Gastroesophageal sphincter (tissue), 3 donors: ENCODE data around the gene PXDC1.

Experiments
- EP300 ChIP-seq: sonication (generic); formaldehyde crosslinking; IDR thresholded peaks from one replicate; pipeline ENCODE4 v1.6.1; 2017; ENCODE audit warnings: antibody characterized with exemption, mild to moderate bottlenecking
- POLR2A ChIP-seq, 2 donors: fragments of 450-650 bp; IDR thresholded peaks; one replicate each; pipeline ENCODE4 v1.6.1; 2017; ENCODE audit warnings: antibody characterized with exemption in 2 of 2, mild to moderate bottlenecking in 2 of 2, moderate library complexity in 1 of 2
- TF ChIP-seq, protein P1 (sequence below), 4 experiments: fragments of 200-600 bp in 2 of 4; fragments of 450-650 bp in 2 of 4; sonication (generic) in 1 of 4; IDR thresholded peaks; one replicate each; pipeline ENCODE4 v1.5.1; 2017 to 2019; ENCODE audit warnings: antibody characterized with exemption in 4 of 4, mild to moderate bottlenecking in 2 of 4, moderate library complexity in 2 of 4

- TF ChIP-seq, protein P1, sequence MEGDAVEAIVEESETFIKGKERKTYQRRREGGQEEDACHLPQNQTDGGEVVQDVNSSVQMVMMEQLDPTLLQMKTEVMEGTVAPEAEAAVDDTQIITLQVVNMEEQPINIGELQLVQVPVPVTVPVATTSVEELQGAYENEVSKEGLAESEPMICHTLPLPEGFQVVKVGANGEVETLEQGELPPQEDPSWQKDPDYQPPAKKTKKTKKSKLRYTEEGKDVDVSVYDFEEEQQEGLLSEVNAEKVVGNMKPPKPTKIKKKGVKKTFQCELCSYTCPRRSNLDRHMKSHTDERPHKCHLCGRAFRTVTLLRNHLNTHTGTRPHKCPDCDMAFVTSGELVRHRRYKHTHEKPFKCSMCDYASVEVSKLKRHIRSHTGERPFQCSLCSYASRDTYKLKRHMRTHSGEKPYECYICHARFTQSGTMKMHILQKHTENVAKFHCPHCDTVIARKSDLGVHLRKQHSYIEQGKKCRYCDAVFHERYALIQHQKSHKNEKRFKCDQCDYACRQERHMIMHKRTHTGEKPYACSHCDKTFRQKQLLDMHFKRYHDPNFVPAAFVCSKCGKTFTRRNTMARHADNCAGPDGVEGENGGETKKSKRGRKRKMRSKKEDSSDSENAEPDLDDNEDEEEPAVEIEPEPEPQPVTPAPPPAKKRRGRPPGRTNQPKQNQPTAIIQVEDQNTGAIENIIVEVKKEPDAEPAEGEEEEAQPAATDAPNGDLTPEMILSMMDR (IDR thresholded peaks at IDR 0.05), result no peak
- TF ChIP-seq POLR2A (IDR thresholded peaks at IDR 0.05) (no peak), EP300 (no peak)
Observed at GRCh38 chr6:3779574-3779849, 28.0 kb upstream of the PXDC1 start.
